ENCODE data around the gene ZC3HAV1.

ZC3HAV1 gene

GRCh38 chr7:139105484-139105883, 4.0 kb downstream of the ZC3HAV1 start (continued):
- TF ChIP-seq PPARA (CRISPR knock-in tag; IDR thresholded peaks at IDR 0.05; ENCODE audit: borderline replicate concordance), result no peak
- TF ChIP-seq POU6F1 (CRISPR knock-in tag; IDR thresholded peaks at IDR 0.05; ENCODE audit: borderline replicate concordance, low read depth), result no peak
- TF ChIP-seq CSDC2 (CRISPR knock-in tag; IDR thresholded peaks at IDR 0.05), result no peak
- no peak for TF ChIP-seq ZFP3 (CRISPR knock-in tag; IDR thresholded peaks at IDR 0.05)
- TF ChIP-seq PATZ1 (CRISPR knock-in tag; IDR thresholded peaks at IDR 0.05; ENCODE audit: borderline replicate concordance), result no peak
- no peak for TF ChIP-seq ZNF8 (CRISPR knock-in tag; IDR thresholded peaks at IDR 0.05)
- no peak for TF ChIP-seq ESRRG (CRISPR knock-in tag; IDR thresholded peaks at IDR 0.05)

- ATAC-seq, result no peak
- TF ChIP-seq CREB5 (CRISPR knock-in tag; IDR thresholded peaks at IDR 0.05; ENCODE audit: low read depth) (no peak), ZFP3 (CRISPR knock-in tag; IDR thresholded peaks at IDR 0.05) (no peak), ZC3H10 (CRISPR knock-in tag; IDR thresholded peaks at IDR 0.05) (no peak), RARB (CRISPR knock-in tag; IDR thresholded peaks at IDR 0.05) (no peak), PATZ1 (CRISPR knock-in tag; IDR thresholded peaks at IDR 0.05; ENCODE audit: borderline replicate concordance) (no peak), CSRNP3 (CRISPR knock-in tag; IDR thresholded peaks at IDR 0.05) (no peak), ZNF8 (CRISPR knock-in tag; IDR thresholded peaks at IDR 0.05) (no peak), TSHZ2 (CRISPR knock-in tag; IDR thresholded peaks at IDR 0.05) (no peak), TOX (CRISPR knock-in tag; IDR thresholded peaks at IDR 0.05; ENCODE audit: borderline replicate concordance) (no peak)
These were observed 5.4 kb downstream of the ZC3HAV1 start for GRCh38 chr7:139104091-139104450.

GRCh38 chr7:139103057-139103815, 6.3 kb downstream of the ZC3HAV1 start:
- no peak for ATAC-seq
- TF ChIP-seq ISL1 (CRISPR knock-in tag; IDR thresholded peaks at IDR 0.05) (no peak), PPARA (CRISPR knock-in tag; IDR thresholded peaks at IDR 0.05; ENCODE audit: borderline replicate concordance) (no peak), RARB (CRISPR knock-in tag; IDR thresholded peaks at IDR 0.05) (no peak), ESRRG (CRISPR knock-in tag; IDR thresholded peaks at IDR 0.05) (no peak), POU6F1 (CRISPR knock-in tag; IDR thresholded peaks at IDR 0.05; ENCODE audit: borderline replicate concordance, low read depth) (no peak), OSR1 (CRISPR knock-in tag; IDR thresholded peaks at IDR 0.05) (no peak), CSRNP3 (CRISPR knock-in tag; IDR thresholded peaks at IDR 0.05) (no peak), ZNF8 (CRISPR knock-in tag; IDR thresholded peaks at IDR 0.05) (no peak), TCF4 (CRISPR knock-in tag; IDR thresholded peaks at IDR 0.05; ENCODE audit: borderline replicate concordance) (no peak), GLIS3 (CRISPR knock-in tag; IDR thresholded peaks at IDR 0.05) (no peak), SNAI2 (CRISPR knock-in tag; IDR thresholded peaks at IDR 0.05) (no peak), CSDC2 (CRISPR knock-in tag; IDR thresholded peaks at IDR 0.05) (no peak)

Measured in SK-N-SH treated with all-trans-retinoic acid at 6 μM for 48 hours (cell line).